ENCODE data around the gene TRNAU1AP.
"Not testable (repeated sequence)": the region's sequence is repeated elsewhere in the genome, so short reads cannot be mapped to it uniquely, and the experiment has no call there.

Gene TRNAU1AP

GRCh38 chr1:28521502-28522164 lies 31.3 kb upstream of the TRNAU1AP start:
- no peak for DNase-seq (ENCODE audit: low read depth, low spot score)

- DNase-seq (ENCODE audit: low read depth, low spot score) = not testable (repeated sequence)
These were observed 30.3 kb upstream of the TRNAU1AP start for GRCh38 chr1:28522537-28522936.

- DNase-seq (ENCODE audit: low read depth, low spot score) = not testable (repeated sequence)
These were observed 27.8 kb upstream of the TRNAU1AP start for GRCh38 chr1:28525002-28525642.

- DNase-seq (ENCODE audit: low read depth, low spot score) = no peak
These were observed 26.0 kb upstream of the TRNAU1AP start for GRCh38 chr1:28526886-28527285.

- no peak for DNase-seq (ENCODE audit: low read depth, low spot score)
These were observed 22.4 kb upstream of the TRNAU1AP start for GRCh38 chr1:28530456-28530855.

- DNase-seq (ENCODE audit: low read depth, low spot score) = no peak
These were observed 18.2 kb upstream of the TRNAU1AP start for GRCh38 chr1:28534671-28535070.

GRCh38 chr1:28535180-28535579 lies 17.7 kb upstream of the TRNAU1AP start:
- DNase-seq (ENCODE audit: low read depth, low spot score) = no peak

GRCh38 chr1:28537457-28538199 lies 15.3 kb upstream of the TRNAU1AP start:
- DNase-seq (ENCODE audit: low read depth, low spot score) = no peak

- DNase-seq (ENCODE audit: low read depth, low spot score) = no peak
These were observed 14.6 kb upstream of the TRNAU1AP start for GRCh38 chr1:28538286-28538685.

- no peak for DNase-seq (ENCODE audit: low read depth, low spot score)
These were observed 12.2 kb upstream of the TRNAU1AP start for GRCh38 chr1:28540651-28541050.

GRCh38 chr1:28541414-28542015 lies 11.4 kb upstream of the TRNAU1AP start:
- not testable (repeated sequence) for DNase-seq (ENCODE audit: low read depth, low spot score)

- DNase-seq (ENCODE audit: low read depth, low spot score) = no peak
These were observed 7.6 kb upstream of the TRNAU1AP start for GRCh38 chr1:28545246-28545628.

GRCh38 chr1:28548318-28548717 lies 4.6 kb upstream of the TRNAU1AP start:
- DNase-seq (ENCODE audit: low read depth, low spot score) = no peak

GRCh38 chr1:28551381-28551780 lies 1.5 kb upstream of the TRNAU1AP start:
- no peak for DNase-seq (ENCODE audit: low read depth, low spot score)

- DNase-seq (ENCODE audit: low read depth, low spot score) = no peak
These were observed 8.0 kb downstream of the TRNAU1AP start for GRCh38 chr1:28560886-28561285.

GRCh38 chr1:28564310-28564709 lies 11.4 kb downstream of the TRNAU1AP start:
- DNase-seq (ENCODE audit: low read depth, low spot score) = no peak

GRCh38 chr1:28565040-28565439 lies 12.2 kb downstream of the TRNAU1AP start:
- DNase-seq (ENCODE audit: low read depth, low spot score) = no peak

GRCh38 chr1:28565726-28566125 lies 12.8 kb downstream of the TRNAU1AP start:
- no peak for DNase-seq (ENCODE audit: low read depth, low spot score)

GRCh38 chr1:28566931-28567330 lies 14.0 kb downstream of the TRNAU1AP start:
- DNase-seq (ENCODE audit: low read depth, low spot score) = no peak

GRCh38 chr1:28571911-28572310 lies 19.0 kb downstream of the TRNAU1AP start:
- no peak for DNase-seq (ENCODE audit: low read depth, low spot score)

GRCh38 chr1:28572891-28573290 lies 20.0 kb downstream of the TRNAU1AP start:
- DNase-seq (ENCODE audit: low read depth, low spot score) = not testable (repeated sequence)

- no peak for DNase-seq (ENCODE audit: low read depth, low spot score)
These were observed 20.7 kb downstream of the TRNAU1AP start for GRCh38 chr1:28573564-28573963.

Measured in activated naive CD8-positive, alpha-beta T cell treated with anti-CD3 and anti-CD28 coated beads, Interleukin-2, amount 50 U/mL, for 16 hours (primary cell).